WTC11 (cell line): Measurements from ENCODE around the gene UNC119B. TPM values are rescaled to one million over a fixed set of nuclear protein-coding genes. Genes with fewer than 3 reads are reported as not detected.

Source experiments
- ATAC-seq: fragments of 200-7000 bp; cut with Tn5 transposase; 2 replicates; pipeline ENCODE4 v1.10.0; 2021; ENCODE audit warnings: mild to moderate bottlenecking, moderate library complexity
- CTCF ChIA-PET: fragments of 300-600 bp; sonication (Branson Sonifier 250); formaldehyde crosslinking; loops from one replicate; lab custom pipeline; 2021; ENCODE audit warnings: antibody characterized with exemption; lab: Charles Lee
- POLR2A ChIA-PET: fragments of 350-600 bp; sonication (Branson Sonifier 250); formaldehyde crosslinking; loops from one replicate; lab custom pipeline; 2021; ENCODE audit warnings: antibody characterized with exemption; lab: Charles Lee
- DNase-seq: peaks from one replicate; pipeline ENCODE4 v3.0.0; 2021; ENCODE audit warnings: low spot score
- H3K27ac Mint-ChIP-seq: 2 replicates; pipeline ENCODE4 v1.8.0; 2021; ENCODE audit warnings: mixed read lengths
- H3K27me3 Mint-ChIP-seq: 2 replicates; pipeline ENCODE4 v1.8.0; 2021; ENCODE audit warnings: low read depth, mild to moderate bottlenecking, moderate library complexity, mixed read lengths
- H3K36me3 Mint-ChIP-seq: 2 replicates; pipeline ENCODE4 v1.8.0; 2021; ENCODE audit warnings: mixed read lengths
- H3K4me1 Mint-ChIP-seq: 2 replicates; pipeline ENCODE4 v1.8.0; 2022; ENCODE audit warnings: mixed read lengths
- H3K4me3 Mint-ChIP-seq: 2 replicates; pipeline ENCODE4 v1.8.0; 2021; ENCODE audit warnings: mild to moderate bottlenecking, moderate library complexity, mixed read lengths
- H3K9me3 Mint-ChIP-seq: 2 replicates; pipeline ENCODE4 v1.8.0; 2021; ENCODE audit warnings: mixed read lengths
- ATF1 ChIP-seq: sonication (generic); formaldehyde crosslinking; IDR thresholded peaks from 2 replicates; pipeline ENCODE4 v1.8.1; 2023; ENCODE audit warnings: mild to moderate bottlenecking, moderate library complexity, missing genetic modification reagents
- CBFB ChIP-seq: sonication (generic); formaldehyde crosslinking; IDR thresholded peaks from 2 replicates; pipeline ENCODE4 v1.8.1; 2022; ENCODE audit warnings: mild to moderate bottlenecking, low read depth, missing genetic modification reagents
- EMX1 ChIP-seq: fragments of 250-450 bp; sonication (Bioruptor Pico); IDR thresholded peaks from 2 replicates; pipeline ENCODE4 v1.8.0; 2021; ENCODE audit warnings: mild to moderate bottlenecking
- ESRRA ChIP-seq: sonication (generic); formaldehyde crosslinking; IDR thresholded peaks from 2 replicates; pipeline ENCODE4 v1.8.1; 2022; ENCODE audit warnings: mild to moderate bottlenecking, missing genetic modification reagents, borderline replicate concordance
- FOXJ3 ChIP-seq: sonication (generic); formaldehyde crosslinking; IDR thresholded peaks from 2 replicates; pipeline ENCODE4 v1.9.0; 2021; ENCODE audit warnings: missing genetic modification reagents, mild to moderate bottlenecking, borderline replicate concordance
- GABPB1 ChIP-seq: sonication (generic); formaldehyde crosslinking; IDR thresholded peaks from 2 replicates; pipeline ENCODE4 v1.8.1; 2023; ENCODE audit warnings: mild to moderate bottlenecking, missing genetic modification reagents
- HMGA2 ChIP-seq: fragments of 250-450 bp; sonication (Bioruptor Pico); IDR thresholded peaks from 2 replicates; pipeline ENCODE4 v1.4.0; 2021; ENCODE audit warnings: mild to moderate bottlenecking, moderate library complexity
- IRF2 ChIP-seq: sonication (generic); formaldehyde crosslinking; IDR thresholded peaks from 2 replicates; pipeline ENCODE4 v1.8.0; 2022; ENCODE audit warnings: low read depth, missing genetic modification reagents, borderline replicate concordance
- JUN ChIP-seq: sonication (generic); formaldehyde crosslinking; IDR thresholded peaks from 2 replicates; pipeline ENCODE4 v1.8.0; 2023; ENCODE audit warnings: mild to moderate bottlenecking, missing genetic modification reagents
- NFATC4 ChIP-seq: fragments of 250-450 bp; sonication (Bioruptor Pico); IDR thresholded peaks from 2 replicates; pipeline ENCODE4 v1.9.0; 2021; ENCODE audit warnings: mild to moderate bottlenecking
- NR2C2 ChIP-seq: sonication (generic); formaldehyde crosslinking; IDR thresholded peaks from 2 replicates; pipeline ENCODE4 v1.8.0; 2022; ENCODE audit warnings: mild to moderate bottlenecking, missing genetic modification reagents
- NR3C1 ChIP-seq: sonication (generic); formaldehyde crosslinking; conservative IDR thresholded peaks from 2 replicates; pipeline ENCODE4 v1.8.1; 2023; ENCODE audit warnings: low read depth, mild to moderate bottlenecking, missing genetic modification reagents
- OVOL2 ChIP-seq: fragments of 250-450 bp; sonication (Bioruptor Pico); IDR thresholded peaks from 2 replicates; pipeline ENCODE4 v1.9.0; 2021; ENCODE audit warnings: mild to moderate bottlenecking, borderline replicate concordance
- RELA ChIP-seq: sonication (generic); formaldehyde crosslinking; IDR thresholded peaks from 2 replicates; pipeline ENCODE4 v1.8.1; 2022; ENCODE audit warnings: missing genetic modification reagents, mild to moderate bottlenecking, borderline replicate concordance
- RORB ChIP-seq: fragments of 250-450 bp; sonication (Bioruptor Pico); IDR thresholded peaks from 2 replicates; pipeline ENCODE4 v1.9.0; 2021; ENCODE audit warnings: mild to moderate bottlenecking
- SMAD3 ChIP-seq: sonication (generic); formaldehyde crosslinking; IDR thresholded peaks from 2 replicates; pipeline ENCODE4 v1.8.0; 2022; ENCODE audit warnings: missing genetic modification reagents, mild to moderate bottlenecking, borderline replicate concordance
- TP53 ChIP-seq: sonication (generic); formaldehyde crosslinking; IDR thresholded peaks from 2 replicates; pipeline ENCODE4 v1.8.1; 2023; ENCODE audit warnings: mild to moderate bottlenecking, missing genetic modification reagents
- ZNF121 ChIP-seq: sonication (generic); formaldehyde crosslinking; IDR thresholded peaks from 2 replicates; pipeline ENCODE4 v1.8.0; 2023; ENCODE audit warnings: missing genetic modification reagents
- ZNF317 ChIP-seq: sonication (generic); formaldehyde crosslinking; IDR thresholded peaks from 2 replicates; pipeline ENCODE4 v1.8.1; 2023; ENCODE audit warnings: low read depth, mild to moderate bottlenecking, moderate library complexity, missing genetic modification reagents, borderline replicate concordance
- total RNA-seq: library from RNA; stranded (reverse); gene quantifications from 3 replicates; pipeline ENCODE4 v1.2.3, GENCODE V29; 2021
- TF ChIP-seq, protein P1 (sequence below): sonication (generic); formaldehyde crosslinking; IDR thresholded peaks from 2 replicates; pipeline ENCODE4 v1.8.1; 2022; ENCODE audit warnings: mild to moderate bottlenecking, missing genetic modification reagents, moderate library complexity, borderline replicate concordance
- TF ChIP-seq, protein P2 (sequence below): sonication (generic); formaldehyde crosslinking; IDR thresholded peaks from 2 replicates; pipeline ENCODE4 v1.8.1; 2023; ENCODE audit warnings: mild to moderate bottlenecking, missing genetic modification reagents, borderline replicate concordance

The UNC119B gene
- total RNA-seq, 1 experiment from 2014 or later = 53.3 TPM

DNA sequence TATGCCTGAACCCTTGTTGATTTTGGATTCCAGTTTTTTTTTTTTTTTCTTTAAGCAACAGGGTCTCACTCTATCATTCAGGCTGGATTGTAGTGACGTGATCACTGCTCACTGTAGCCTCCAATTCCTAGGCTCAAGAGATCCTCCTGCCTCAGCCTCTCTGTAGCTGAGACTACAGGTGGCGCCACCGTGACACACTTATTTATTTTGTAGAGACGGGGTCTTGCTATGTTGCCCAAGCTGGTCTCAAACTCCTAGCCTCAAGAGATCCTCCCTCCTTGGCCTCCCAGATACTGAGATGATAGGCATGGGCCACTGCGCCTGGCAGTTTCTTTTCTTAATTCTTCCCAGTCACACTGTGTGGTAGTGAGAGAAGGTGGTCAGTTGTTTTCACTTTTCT lies 40.5 kb downstream of the UNC119B start:
- no peak overlapping the region for H3K4me3 Mint-ChIP-seq
- DNase-seq (no peak), ATAC-seq (no peak)
- ChIA-PET POLR2A (no interaction called here), CTCF (interaction anchor here (0.7 to 2.7 kb wide), 5 partner anchors 13 to 254 kb away, joined by 3 to 11 read pairs (median 3); no protein-coding TSS in a partner anchor)
- peaks cover 17% of the 10 kb centered on the region for H3K9me3 Mint-ChIP-seq
- H3K27me3 Mint-ChIP-seq = no peaks in the 10 kb centered on the region
- peaks cover 9% of the 10 kb centered on the region; the same call in 1 of the 2 replicates for H3K36me3 Mint-ChIP-seq
- H3K27ac Mint-ChIP-seq = no peak overlapping the region
- no peaks in the 10 kb centered on the region for H3K4me1 Mint-ChIP-seq
- TF ChIP-seq RELA (CRISPR knock-in tag) (no peak), SMAD3 (CRISPR knock-in tag) (no peak), ZNF121 (peak; percentile 93), ESRRA (CRISPR knock-in tag) (no peak), ATF1 (CRISPR knock-in tag) (no peak), EMX1 (CRISPR knock-in tag) (no peak)
- TF ChIP-seq, all 79 proteins: peak for 1

DNA sequence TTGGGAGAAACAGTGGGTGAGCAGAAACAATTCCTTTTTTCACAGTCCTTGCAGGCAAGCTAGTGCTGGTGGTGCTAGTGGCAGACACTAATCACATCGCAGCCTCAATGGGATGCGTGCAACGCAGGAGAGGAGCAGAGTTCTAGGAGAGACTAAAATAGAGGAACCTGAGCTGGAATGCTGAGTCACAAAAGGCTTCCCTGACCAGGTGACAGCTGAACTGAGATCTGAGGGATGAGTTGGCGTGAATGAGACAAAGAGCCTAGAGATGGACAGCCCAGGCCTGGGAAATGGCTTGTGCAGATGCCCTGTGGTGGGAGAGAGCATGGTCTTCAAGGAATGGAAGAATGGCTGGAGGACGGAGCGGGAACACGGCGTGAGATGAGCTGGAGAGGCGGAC lies 41.1 kb downstream of the UNC119B start:
- H3K27me3 Mint-ChIP-seq = no peaks in the 10 kb centered on the region
- H3K9me3 Mint-ChIP-seq = peaks cover 17% of the 10 kb centered on the region
- DNase-seq = no peak
- ChIA-PET CTCF (interaction anchor here (1.0 to 2.7 kb wide), 3 partner anchors 14 to 254 kb away, joined by 3 to 11 read pairs (median 3); no protein-coding TSS in a partner anchor), POLR2A (no interaction called here)
- H3K27ac Mint-ChIP-seq = no peak overlapping the region
- no peaks in the 10 kb centered on the region for H3K4me1 Mint-ChIP-seq
- no peak for ATAC-seq
- TF ChIP-seq RORB = no peak
- no peak for TF ChIP-seq GABPB1 (CRISPR knock-in tag)
- H3K36me3 Mint-ChIP-seq = peaks cover 9% of the 10 kb centered on the region; the same call in 1 of the 2 replicates
- no peak overlapping the region for H3K4me3 Mint-ChIP-seq

DNA sequence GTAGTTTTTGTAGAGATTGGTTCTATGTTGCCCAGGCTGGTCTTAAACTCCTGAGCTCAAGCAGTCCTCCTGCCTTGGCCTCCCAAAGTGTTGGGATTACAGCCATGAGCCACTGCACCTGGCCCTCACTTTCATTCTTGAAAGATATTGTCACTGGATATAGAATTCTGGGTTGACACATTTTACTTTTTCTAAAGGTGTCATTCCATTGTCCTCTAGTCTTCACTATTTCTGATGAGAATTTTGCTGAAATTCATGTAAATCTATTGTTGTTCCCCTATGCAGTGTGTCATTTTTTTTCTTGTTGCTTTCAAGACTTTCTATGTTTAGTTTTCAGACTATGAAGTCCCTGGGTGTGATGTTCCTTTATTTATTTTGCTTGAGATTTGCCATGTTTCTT lies 44.5 kb downstream of the UNC119B start:
- CTCF ChIA-PET = interaction anchor here (0.9 kb wide), 1 partner anchor 17 kb away, joined by 3 read pairs; no protein-coding TSS in a partner anchor
- H3K4me3 Mint-ChIP-seq = no peak overlapping the region

DNA sequence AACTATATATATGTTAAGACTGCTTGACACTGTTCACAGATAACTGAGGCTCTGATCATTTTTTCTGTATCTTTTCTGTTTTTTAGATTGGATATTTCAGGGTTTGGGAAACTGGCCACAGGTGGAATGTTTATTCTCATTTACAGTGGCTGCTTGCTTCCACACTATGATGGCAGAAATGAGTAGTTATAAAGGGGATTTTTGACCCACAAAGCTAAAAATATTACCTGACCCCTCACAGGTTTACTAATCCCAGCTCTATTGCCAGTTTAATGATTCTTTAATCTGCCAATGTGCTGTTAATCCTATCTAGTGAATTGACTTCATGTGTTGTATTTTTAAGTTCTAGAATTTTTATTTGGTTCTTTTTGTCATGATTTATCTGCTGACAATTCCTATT lies 45.0 kb downstream of the UNC119B start:
- ATAC-seq = no peak
- POLR2A ChIA-PET = no interaction called here
- CTCF ChIA-PET = interaction anchor here (0.9 kb wide), 1 partner anchor 17 kb away, joined by 3 read pairs; no protein-coding TSS in a partner anchor
- no peak for DNase-seq
- H3K27me3 Mint-ChIP-seq = no peaks in the 10 kb centered on the region
- H3K4me3 Mint-ChIP-seq = no peak overlapping the region
- peaks cover 17% of the 10 kb centered on the region for H3K4me1 Mint-ChIP-seq
- peaks cover 17% of the 10 kb centered on the region for H3K9me3 Mint-ChIP-seq
- no peak overlapping the region for H3K27ac Mint-ChIP-seq
- peaks cover 9% of the 10 kb centered on the region; the same call in 1 of the 2 replicates for H3K36me3 Mint-ChIP-seq
- no peak for TF ChIP-seq IRF2 (CRISPR knock-in tag)
- TF ChIP-seq ZNF317 (CRISPR knock-in tag) = no peak
- no peak for TF ChIP-seq OVOL2
- no peak for TF ChIP-seq ZNF121
- TF ChIP-seq, protein P1, sequence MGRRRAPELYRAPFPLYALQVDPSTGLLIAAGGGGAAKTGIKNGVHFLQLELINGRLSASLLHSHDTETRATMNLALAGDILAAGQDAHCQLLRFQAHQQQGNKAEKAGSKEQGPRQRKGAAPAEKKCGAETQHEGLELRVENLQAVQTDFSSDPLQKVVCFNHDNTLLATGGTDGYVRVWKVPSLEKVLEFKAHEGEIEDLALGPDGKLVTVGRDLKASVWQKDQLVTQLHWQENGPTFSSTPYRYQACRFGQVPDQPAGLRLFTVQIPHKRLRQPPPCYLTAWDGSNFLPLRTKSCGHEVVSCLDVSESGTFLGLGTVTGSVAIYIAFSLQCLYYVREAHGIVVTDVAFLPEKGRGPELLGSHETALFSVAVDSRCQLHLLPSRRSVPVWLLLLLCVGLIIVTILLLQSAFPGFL (CRISPR knock-in tag) = no peak
- TF ChIP-seq RELA (CRISPR knock-in tag) = no peak
- TF ChIP-seq NFATC4 (CRISPR knock-in tag) = no peak
- TF ChIP-seq, all 79 proteins: peak for 0

More for the DNA sequence above, 44.5 kb downstream of the UNC119B start:
- TF ChIP-seq, protein P2, sequence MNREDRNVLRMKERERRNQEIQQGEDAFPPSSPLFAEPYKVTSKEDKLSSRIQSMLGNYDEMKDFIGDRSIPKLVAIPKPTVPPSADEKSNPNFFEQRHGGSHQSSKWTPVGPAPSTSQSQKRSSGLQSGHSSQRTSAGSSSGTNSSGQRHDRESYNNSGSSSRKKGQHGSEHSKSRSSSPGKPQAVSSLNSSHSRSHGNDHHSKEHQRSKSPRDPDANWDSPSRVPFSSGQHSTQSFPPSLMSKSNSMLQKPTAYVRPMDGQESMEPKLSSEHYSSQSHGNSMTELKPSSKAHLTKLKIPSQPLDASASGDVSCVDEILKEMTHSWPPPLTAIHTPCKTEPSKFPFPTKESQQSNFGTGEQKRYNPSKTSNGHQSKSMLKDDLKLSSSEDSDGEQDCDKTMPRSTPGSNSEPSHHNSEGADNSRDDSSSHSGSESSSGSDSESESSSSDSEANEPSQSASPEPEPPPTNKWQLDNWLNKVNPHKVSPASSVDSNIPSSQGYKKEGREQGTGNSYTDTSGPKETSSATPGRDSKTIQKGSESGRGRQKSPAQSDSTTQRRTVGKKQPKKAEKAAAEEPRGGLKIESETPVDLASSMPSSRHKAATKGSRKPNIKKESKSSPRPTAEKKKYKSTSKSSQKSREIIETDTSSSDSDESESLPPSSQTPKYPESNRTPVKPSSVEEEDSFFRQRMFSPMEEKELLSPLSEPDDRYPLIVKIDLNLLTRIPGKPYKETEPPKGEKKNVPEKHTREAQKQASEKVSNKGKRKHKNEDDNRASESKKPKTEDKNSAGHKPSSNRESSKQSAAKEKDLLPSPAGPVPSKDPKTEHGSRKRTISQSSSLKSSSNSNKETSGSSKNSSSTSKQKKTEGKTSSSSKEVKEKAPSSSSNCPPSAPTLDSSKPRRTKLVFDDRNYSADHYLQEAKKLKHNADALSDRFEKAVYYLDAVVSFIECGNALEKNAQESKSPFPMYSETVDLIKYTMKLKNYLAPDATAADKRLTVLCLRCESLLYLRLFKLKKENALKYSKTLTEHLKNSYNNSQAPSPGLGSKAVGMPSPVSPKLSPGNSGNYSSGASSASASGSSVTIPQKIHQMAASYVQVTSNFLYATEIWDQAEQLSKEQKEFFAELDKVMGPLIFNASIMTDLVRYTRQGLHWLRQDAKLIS (CRISPR knock-in tag) = no peak
- TF ChIP-seq NR3C1 (no peak), JUN (CRISPR knock-in tag) (no peak), FOXJ3 (CRISPR knock-in tag) (no peak), CBFB (no peak), NR2C2 (no peak), TP53 (no peak), HMGA2 (CRISPR knock-in tag) (no peak)
- no peak for ATAC-seq
- Mint-ChIP-seq H3K36me3 (peaks cover 9% of the 10 kb centered on the region; the same call in 1 of the 2 replicates), H3K9me3 (peaks cover 17% of the 10 kb centered on the region), H3K27me3 (no peaks in the 10 kb centered on the region), H3K4me1 (peaks cover 12% of the 10 kb centered on the region), H3K27ac (no peak overlapping the region)
- DNase-seq = no peak
- POLR2A ChIA-PET = no interaction called here
